HG02981 (cell line): Measurements from ENCODE around the gene ELFN2.

Source experiments
- ATAC-seq: cut with Tn5 transposase; IDR thresholded peaks from one replicate; pipeline ENCODE4 v1.9.1; 2021; ENCODE audit warnings: mild to moderate bottlenecking, moderate library complexity; ENCODE audit not compliant: unreplicated experiment

Gene ELFN2

DNA sequence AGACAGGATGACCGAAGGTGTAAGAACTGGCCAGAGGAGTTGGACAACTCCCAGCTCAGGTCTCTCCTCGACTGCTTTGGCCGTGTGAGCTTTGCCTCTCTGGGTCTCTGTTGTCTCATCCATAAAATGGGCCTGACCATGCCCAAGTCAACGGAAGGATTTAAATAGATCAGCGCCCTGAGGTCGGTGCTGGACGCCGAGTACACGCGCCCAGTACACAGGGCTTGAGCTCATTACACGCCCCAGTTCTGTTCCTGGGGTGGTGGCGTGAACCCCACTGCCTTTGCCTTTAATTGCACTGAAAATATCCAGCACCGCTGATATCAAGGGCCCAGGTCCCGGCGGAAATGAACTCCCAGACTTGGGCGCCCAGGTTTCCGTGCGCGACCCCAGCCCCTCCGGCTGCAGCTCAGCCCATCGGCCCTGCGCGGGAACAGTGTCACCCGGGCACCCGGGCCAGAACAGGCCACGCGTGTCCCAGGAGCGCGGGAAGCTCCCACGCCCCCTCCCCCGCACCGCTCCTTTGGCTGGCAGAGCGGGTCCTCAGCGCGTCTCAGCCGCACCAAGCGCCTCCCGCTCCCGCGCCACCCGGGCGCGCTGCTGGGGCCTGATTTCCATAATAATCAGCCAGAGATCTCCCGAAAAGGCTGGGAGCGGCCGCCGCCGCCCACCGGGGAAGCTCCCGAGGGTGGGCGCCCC is 102.8 kb downstream of the ELFN2 start:
- no peak for ATAC-seq

DNA sequence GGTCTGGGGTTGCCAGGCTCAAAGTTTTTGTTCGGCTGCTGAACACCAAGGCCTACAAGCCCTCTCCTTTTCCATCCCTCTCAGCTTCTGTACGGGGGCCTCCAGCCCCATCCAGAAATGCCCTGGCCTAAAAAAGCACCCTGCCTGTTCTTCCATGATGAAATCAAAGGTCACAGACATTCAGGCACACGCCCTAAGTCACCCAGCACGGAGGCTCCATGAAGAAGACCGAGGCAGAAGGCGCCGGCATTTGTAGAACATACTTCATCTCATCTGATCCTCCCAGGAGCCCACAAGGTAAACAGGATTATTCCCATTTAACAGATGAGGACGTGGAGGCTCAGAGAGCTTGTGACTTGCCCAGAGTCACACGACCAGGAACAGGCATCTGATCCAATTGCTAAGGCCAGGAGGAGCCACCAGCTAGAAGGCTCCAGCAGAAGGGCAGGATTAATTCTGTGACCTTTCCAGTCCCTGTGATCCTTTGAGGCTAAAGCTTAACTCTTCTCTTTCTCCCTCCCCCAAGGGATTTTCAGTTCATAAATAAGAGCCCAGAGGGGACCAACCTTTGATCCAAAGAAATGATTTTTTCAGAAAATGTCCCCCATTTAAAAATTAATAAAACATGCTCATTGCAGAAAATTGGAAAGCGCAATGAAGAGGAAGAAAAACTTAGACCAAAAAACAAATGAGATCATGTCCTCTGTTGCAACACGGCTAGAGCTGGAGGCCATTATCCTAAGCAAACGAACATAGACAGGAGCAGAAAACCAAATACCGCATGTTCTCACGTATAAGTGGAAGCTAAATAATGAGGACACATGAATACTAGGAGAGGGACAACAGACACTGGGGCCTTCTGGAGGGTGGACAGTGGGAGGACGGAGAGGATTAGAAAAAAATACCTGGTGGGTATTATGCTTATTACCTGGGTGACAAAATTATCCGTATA is 106.3 kb downstream of the ELFN2 start:
- ATAC-seq: no peak

DNA sequence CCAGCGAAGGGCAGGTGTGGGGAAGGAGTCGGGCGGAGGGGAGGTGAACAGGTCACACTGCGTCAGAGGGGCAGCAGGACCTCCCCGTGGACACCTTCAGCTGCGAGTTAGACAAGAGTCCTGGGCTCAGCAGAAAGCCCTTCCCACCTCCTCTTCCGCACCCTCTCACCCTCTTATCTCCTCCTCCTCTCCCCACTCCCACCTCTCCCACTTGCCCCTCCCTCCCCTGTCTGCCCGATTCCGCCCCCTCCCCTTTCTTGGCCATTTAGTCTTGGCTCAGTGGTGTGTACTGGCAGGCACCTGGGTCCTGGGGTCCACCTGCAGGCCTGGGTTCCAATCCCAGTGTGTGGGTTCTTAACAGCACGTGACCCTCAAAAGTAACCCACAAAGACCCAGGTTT is 107.8 kb downstream of the ELFN2 start:
- no peak for ATAC-seq

DNA sequence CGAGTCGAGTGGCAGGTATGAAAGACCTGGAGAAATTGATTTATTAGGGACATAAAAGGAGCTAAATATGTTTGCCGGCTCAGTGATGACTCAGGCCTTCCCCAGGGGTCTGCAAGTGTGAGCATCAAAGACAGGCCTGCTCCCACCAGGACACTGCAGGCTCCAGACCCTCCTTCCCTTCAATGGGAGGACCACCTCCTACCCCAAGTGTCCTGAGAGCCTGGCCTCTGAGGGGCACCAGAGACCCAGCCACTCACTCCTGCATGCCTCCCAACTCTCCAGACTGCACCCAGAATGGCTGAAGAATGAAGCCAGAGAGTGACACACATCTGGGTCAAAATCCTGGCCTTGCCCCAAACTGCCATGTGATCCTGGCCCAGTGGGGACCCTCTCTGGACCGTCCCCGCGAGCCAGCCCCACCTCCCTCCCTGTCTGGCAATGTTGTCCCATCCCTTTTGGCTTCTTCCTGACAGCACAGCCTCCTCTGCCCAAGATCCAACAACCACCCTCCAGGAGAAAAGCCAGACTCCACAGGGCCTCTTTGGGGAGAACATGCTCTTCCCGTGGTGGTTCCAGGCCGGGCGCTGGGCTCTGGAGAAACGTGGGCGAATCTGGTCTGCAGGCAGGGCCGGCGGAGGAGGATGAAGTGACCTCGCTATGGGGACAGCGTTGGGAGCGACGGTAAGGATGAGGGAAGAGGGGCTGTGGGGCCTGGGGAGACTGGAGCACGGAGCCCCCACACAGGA is 108.7 kb downstream of the ELFN2 start:
- ATAC-seq: no peak
